ENCODE data around the gene DGAT2. TPM values are rescaled to one million over a fixed set of nuclear protein-coding genes. Genes with fewer than 3 reads are reported as not detected.

Gene DGAT2
- total RNA-seq, 1 donor from 2014 or later: 0.76 TPM

DNA sequence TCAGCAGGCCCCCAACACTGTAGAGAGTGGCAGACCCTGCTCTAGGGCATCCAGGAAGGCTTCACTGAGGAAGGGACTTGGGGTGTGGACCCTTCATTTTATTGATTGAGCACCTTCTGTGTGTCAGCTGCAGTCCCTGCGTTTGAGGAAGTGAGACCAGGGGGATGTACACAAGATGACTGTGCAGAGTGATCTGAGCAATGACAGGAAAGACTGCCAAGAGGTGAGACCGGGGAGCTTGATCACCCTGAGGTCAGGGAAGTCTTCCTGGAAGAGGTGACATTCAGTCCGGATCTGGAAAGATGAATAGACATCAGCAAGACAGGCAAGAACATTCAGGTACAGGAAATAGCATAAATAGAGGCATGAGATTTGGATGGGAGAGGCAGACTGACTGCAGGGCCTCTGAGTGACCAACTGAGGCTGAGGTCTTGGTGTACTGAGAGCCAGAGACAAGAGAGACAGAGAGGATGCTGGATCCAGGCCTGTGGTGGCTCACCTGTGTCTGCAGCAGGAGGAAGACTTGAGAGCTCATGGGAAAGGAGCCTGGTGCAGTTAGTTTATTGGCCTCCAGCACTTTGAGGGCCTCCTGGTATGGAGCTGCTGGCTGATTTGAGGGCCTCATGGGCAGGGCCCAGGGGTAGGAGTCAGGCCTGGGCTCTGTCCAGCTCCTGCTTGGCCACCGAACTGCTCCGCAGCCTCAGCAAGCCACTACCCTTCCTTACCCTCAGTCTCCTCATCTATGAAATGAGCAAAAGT is 5.2 kb downstream of the DGAT2 start:
- no peak for DNase-seq
- H3K4me3 Mint-ChIP-seq (ENCODE audit: unreplicated experiment): no peak overlapping the region
- no peaks in the 10 kb centered on the region for H3K36me3 Mint-ChIP-seq (ENCODE audit: unreplicated experiment)
- TF ChIP-seq, protein P1, sequence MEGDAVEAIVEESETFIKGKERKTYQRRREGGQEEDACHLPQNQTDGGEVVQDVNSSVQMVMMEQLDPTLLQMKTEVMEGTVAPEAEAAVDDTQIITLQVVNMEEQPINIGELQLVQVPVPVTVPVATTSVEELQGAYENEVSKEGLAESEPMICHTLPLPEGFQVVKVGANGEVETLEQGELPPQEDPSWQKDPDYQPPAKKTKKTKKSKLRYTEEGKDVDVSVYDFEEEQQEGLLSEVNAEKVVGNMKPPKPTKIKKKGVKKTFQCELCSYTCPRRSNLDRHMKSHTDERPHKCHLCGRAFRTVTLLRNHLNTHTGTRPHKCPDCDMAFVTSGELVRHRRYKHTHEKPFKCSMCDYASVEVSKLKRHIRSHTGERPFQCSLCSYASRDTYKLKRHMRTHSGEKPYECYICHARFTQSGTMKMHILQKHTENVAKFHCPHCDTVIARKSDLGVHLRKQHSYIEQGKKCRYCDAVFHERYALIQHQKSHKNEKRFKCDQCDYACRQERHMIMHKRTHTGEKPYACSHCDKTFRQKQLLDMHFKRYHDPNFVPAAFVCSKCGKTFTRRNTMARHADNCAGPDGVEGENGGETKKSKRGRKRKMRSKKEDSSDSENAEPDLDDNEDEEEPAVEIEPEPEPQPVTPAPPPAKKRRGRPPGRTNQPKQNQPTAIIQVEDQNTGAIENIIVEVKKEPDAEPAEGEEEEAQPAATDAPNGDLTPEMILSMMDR (IDR thresholded peaks at IDR 0.05; ENCODE audit: partially characterized antibody, unreplicated experiment): no peak
- peaks cover 3% of the 10 kb centered on the region for H3K9me3 Mint-ChIP-seq (ENCODE audit: unreplicated experiment)
- no peak overlapping the region for H3K27ac Mint-ChIP-seq (ENCODE audit: unreplicated experiment)
- H3K27me3 Mint-ChIP-seq (ENCODE audit: unreplicated experiment): peaks cover 5% of the 10 kb centered on the region
- H3K4me1 Mint-ChIP-seq (ENCODE audit: low read depth, unreplicated experiment): no peaks in the 10 kb centered on the region

DNA sequence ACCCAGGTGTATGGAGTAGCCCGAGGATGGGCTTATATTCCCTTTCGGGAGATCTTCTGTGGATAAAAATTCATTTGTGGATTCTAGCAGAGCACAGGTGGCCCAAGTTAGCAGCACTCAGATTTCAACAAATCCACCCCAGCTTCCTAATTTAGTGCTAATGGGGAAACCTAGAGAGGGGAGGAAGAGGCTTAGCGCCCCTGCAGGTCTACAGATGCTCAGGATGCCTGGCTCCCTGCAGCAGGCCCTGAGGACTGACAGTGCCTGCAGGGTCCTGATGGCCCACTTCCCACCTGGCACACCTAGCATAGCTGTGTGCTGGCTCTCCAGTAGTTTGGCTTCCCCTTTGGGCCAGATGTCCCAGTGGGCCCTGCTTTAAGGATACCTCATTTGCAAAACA is 6.5 kb downstream of the DGAT2 start:
- Mint-ChIP-seq H3K4me3 (ENCODE audit: unreplicated experiment) (no peak overlapping the region), H3K27me3 (ENCODE audit: unreplicated experiment) (peaks cover 3% of the 10 kb centered on the region), H3K36me3 (ENCODE audit: unreplicated experiment) (no peaks in the 10 kb centered on the region), H3K27ac (ENCODE audit: unreplicated experiment) (no peak overlapping the region), H3K9me3 (ENCODE audit: unreplicated experiment) (peaks cover 3% of the 10 kb centered on the region), H3K4me1 (ENCODE audit: low read depth, unreplicated experiment) (no peaks in the 10 kb centered on the region)
- TF ChIP-seq, protein P1 (IDR thresholded peaks at IDR 0.05; ENCODE audit: partially characterized antibody, unreplicated experiment): no peak
- no peak for DNase-seq

DNA sequence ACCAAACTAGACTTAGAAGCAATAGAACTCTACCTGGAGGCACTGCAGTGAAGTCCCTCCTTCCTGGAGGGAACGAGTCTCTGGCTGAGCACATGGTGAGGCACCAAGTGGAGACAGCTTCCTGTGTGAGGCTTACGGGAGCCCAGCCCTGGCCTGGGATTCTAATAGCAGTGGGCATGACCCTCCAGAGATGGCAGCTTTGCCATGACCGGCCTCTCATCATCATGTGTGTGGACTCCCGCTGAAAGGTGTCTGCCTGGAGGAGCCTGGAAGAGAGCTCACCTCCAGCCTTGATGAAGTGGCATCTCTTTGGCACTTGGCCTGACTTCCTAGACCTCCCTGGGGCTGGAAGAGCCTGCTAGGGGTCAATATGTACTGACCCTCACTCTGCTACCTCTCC is 8.0 kb downstream of the DGAT2 start:
- TF ChIP-seq, protein P1 (IDR thresholded peaks at IDR 0.05; ENCODE audit: partially characterized antibody, unreplicated experiment): no peak
- no peak overlapping the region for H3K27ac Mint-ChIP-seq (ENCODE audit: unreplicated experiment)
- H3K4me3 Mint-ChIP-seq (ENCODE audit: unreplicated experiment): no peak overlapping the region
- no peaks in the 10 kb centered on the region for H3K36me3 Mint-ChIP-seq (ENCODE audit: unreplicated experiment)
- H3K9me3 Mint-ChIP-seq (ENCODE audit: unreplicated experiment): peaks cover 3% of the 10 kb centered on the region
- H3K27me3 Mint-ChIP-seq (ENCODE audit: unreplicated experiment): no peaks in the 10 kb centered on the region
- DNase-seq: no peak
- H3K4me1 Mint-ChIP-seq (ENCODE audit: low read depth, unreplicated experiment): no peaks in the 10 kb centered on the region

DNA sequence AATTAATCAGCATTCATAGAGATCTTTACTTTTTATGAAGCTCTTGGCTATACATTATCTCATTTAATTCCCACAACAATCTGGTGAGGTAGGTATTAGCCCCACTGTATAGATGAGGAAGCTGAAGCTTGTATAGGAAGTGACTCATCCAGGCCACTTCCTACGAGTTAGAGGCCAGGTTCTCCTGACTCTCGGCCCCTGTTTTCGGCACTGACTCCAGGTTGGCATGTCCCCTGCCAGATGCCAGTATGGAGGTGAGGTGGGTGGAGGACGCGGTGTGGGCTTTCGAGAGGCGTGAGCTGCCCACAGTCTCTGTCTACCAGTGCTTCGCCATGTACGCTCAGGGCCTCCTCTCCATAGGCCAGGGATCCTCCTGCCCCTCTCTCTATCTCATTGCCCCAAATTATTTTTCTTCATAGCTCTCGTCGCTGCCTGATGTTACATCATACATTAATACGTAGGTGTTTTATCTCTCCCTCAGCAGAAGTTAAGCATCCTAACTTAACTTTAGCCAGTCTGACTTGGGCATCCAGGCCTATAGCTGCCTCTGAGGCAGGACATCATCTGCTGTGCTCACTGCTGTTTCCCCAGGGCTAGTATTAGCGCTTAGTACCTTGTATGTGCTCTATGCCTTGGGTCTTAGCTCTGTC is 9.0 kb downstream of the DGAT2 start:
- Mint-ChIP-seq H3K9me3 (ENCODE audit: unreplicated experiment) (peaks cover 3% of the 10 kb centered on the region), H3K4me1 (ENCODE audit: low read depth, unreplicated experiment) (no peaks in the 10 kb centered on the region), H3K27ac (ENCODE audit: unreplicated experiment) (no peak overlapping the region), H3K27me3 (ENCODE audit: unreplicated experiment) (no peaks in the 10 kb centered on the region), H3K36me3 (ENCODE audit: unreplicated experiment) (no peaks in the 10 kb centered on the region), H3K4me3 (ENCODE audit: unreplicated experiment) (no peak overlapping the region)
- DNase-seq: no peak
- TF ChIP-seq, protein P1 (IDR thresholded peaks at IDR 0.05; ENCODE audit: partially characterized antibody, unreplicated experiment): no peak

DNA sequence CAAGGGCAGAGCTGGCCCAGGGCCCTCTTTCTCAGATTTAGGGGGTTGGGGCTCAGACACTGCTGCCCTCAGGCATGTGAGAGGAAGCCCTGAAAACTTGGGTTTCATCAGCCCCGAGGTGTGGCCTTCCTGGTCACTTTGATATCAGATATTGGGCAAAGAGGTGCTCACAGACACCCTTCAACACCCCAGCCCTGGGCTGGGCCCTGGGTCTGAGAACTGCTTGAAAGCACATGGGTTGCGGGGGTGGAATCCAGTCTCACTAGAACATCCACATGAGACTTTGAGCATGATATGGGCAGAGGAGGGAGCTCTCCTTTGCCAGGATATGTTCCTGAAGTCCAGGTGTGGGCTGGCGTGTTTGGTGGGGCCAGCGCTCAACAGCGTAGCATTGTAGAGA is 10.4 kb downstream of the DGAT2 start:
- Mint-ChIP-seq H3K4me3 (ENCODE audit: unreplicated experiment) (no peak overlapping the region), H3K9me3 (ENCODE audit: unreplicated experiment) (no peaks in the 10 kb centered on the region), H3K36me3 (ENCODE audit: unreplicated experiment) (no peaks in the 10 kb centered on the region), H3K27ac (ENCODE audit: unreplicated experiment) (no peak overlapping the region), H3K4me1 (ENCODE audit: low read depth, unreplicated experiment) (no peaks in the 10 kb centered on the region), H3K27me3 (ENCODE audit: unreplicated experiment) (no peaks in the 10 kb centered on the region)
- no peak for DNase-seq
- TF ChIP-seq, protein P1 (IDR thresholded peaks at IDR 0.05; ENCODE audit: partially characterized antibody, unreplicated experiment): no peak

All from glutamatergic neuron (in vitro differentiated cells).